HCT116 (cell line): ENCODE results near the gene PRSS53.

ENCODE experiments used
- CEBPB ChIP-seq: IDR thresholded peaks from 2 replicates; pipeline ENCODE4 v1.6.1; 2012; ENCODE audit warnings: low read depth
- EGR1 ChIP-seq: IDR thresholded peaks from 2 replicates; pipeline ENCODE4 v1.6.1; 2012; ENCODE audit warnings: low read depth
- EZH2 ChIP-seq: fragments of 200-600 bp; sonication (generic); IDR thresholded peaks from 2 replicates; pipeline ENCODE4 v1.6.1; 2017; ENCODE audit warnings: antibody characterized with exemption, mixed run types
- EZH2phosphoT487 ChIP-seq: fragments of 200-600 bp; IDR thresholded peaks from 2 replicates; pipeline ENCODE4 v1.6.1; 2018; ENCODE audit warnings: antibody characterized with exemption, borderline replicate concordance
- JUND ChIP-seq: IDR thresholded peaks from 2 replicates; pipeline ENCODE4 v1.6.1; 2012
- POLR2A ChIP-seq: IDR thresholded peaks from 2 replicates; pipeline ENCODE4 v1.7.0; 2011; ENCODE audit warnings: borderline replicate concordance; ENCODE audit not compliant: insufficient read depth, insufficient read length; ENCODE audit errors: extremely low read depth
- POLR2AphosphoS5 ChIP-seq: IDR thresholded peaks from 2 replicates; pipeline ENCODE4 v1.6.1; 2011; ENCODE audit warnings: mild to moderate bottlenecking, low read depth, low read length, moderate library complexity
- RAD21 ChIP-seq: IDR thresholded peaks from 2 replicates; pipeline ENCODE4 v1.6.1; 2012; ENCODE audit warnings: low read depth, mild to moderate bottlenecking
- SRF ChIP-seq: IDR thresholded peaks from 2 replicates; pipeline ENCODE4 v1.6.1; 2012; ENCODE audit warnings: low read depth
- TCF7L2 ChIP-seq: IDR thresholded peaks from 2 replicates; pipeline ENCODE4 v1.7.0; 2011; ENCODE audit warnings: borderline replicate concordance, inconsistent platforms; ENCODE audit not compliant: insufficient read depth, insufficient read length; ENCODE audit errors: extremely low read depth
- YY1 ChIP-seq: IDR thresholded peaks from 2 replicates; pipeline ENCODE4 v1.6.1; 2011; ENCODE audit warnings: low read length, low read depth, moderate library complexity, mild to moderate bottlenecking; ENCODE audit not compliant: insufficient replicate concordance; ENCODE audit errors: extremely low read depth
- ZFX ChIP-seq: fragments of 450-650 bp; IDR thresholded peaks from 2 replicates; pipeline ENCODE4 v1.6.1; 2017
- TF ChIP-seq, protein P1 (sequence below), 3 experiments: fragments of 200-600 bp in 1 of 3; sonication (generic) in 1 of 3; IDR thresholded peaks in 2 of 3; conservative IDR thresholded peaks in 1 of 3; 2 replicates each; pipeline ENCODE4 v1.5.1; 2012 to 2017; ENCODE audit warnings: low read depth in 2 of 3, low read length in 2 of 3, antibody characterized with exemption in 1 of 3, borderline replicate concordance in 1 of 3, control low read depth in 1 of 3, mild to moderate bottlenecking in 1 of 3, mixed read lengths in 1 of 3, mixed run types in 1 of 3, moderate library complexity in 1 of 3; ENCODE audit not compliant: insufficient read depth in 1 of 3
- TF ChIP-seq, protein P2 (sequence below): IDR thresholded peaks from 2 replicates; pipeline ENCODE4 v1.6.1; 2012; ENCODE audit warnings: low read depth

DNA sequence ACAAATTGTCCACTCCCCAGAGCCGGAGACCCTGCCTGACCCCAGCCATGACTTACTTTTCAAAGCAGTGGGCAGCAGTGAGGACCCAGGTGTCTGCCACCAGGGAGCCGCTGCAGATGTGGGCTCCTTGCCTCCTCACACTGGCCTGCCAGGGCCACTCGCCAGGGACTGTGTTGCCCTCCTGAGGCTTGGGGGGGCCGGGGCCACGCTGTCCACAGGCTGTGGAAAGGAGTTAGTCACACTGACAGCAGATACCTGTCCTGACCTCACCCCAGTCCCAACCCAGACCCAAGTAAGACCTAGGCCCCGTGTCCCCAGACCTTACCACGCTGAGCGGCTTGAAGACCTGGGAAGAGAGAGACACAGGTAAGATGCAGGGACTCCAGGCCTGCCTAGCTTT lies 1.3 kb downstream of the PRSS53 start:
- TF ChIP-seq POLR2AphosphoS5, result no peak
- TF ChIP-seq EZH2phosphoT487, result no peak
- TF ChIP-seq, protein P1, sequence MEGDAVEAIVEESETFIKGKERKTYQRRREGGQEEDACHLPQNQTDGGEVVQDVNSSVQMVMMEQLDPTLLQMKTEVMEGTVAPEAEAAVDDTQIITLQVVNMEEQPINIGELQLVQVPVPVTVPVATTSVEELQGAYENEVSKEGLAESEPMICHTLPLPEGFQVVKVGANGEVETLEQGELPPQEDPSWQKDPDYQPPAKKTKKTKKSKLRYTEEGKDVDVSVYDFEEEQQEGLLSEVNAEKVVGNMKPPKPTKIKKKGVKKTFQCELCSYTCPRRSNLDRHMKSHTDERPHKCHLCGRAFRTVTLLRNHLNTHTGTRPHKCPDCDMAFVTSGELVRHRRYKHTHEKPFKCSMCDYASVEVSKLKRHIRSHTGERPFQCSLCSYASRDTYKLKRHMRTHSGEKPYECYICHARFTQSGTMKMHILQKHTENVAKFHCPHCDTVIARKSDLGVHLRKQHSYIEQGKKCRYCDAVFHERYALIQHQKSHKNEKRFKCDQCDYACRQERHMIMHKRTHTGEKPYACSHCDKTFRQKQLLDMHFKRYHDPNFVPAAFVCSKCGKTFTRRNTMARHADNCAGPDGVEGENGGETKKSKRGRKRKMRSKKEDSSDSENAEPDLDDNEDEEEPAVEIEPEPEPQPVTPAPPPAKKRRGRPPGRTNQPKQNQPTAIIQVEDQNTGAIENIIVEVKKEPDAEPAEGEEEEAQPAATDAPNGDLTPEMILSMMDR (IDR thresholded peaks at IDR 0.05 in 2 of 3, conservative IDR thresholded peaks at IDR 0.05 in 1 of 3; ENCODE audit: borderline replicate concordance in 1 of 3, insufficient read depth in 1 of 3, low read depth in 2 of 3, low read length in 2 of 3), result no peak
- TF ChIP-seq EGR1, result no peak
- TF ChIP-seq, protein P2, sequence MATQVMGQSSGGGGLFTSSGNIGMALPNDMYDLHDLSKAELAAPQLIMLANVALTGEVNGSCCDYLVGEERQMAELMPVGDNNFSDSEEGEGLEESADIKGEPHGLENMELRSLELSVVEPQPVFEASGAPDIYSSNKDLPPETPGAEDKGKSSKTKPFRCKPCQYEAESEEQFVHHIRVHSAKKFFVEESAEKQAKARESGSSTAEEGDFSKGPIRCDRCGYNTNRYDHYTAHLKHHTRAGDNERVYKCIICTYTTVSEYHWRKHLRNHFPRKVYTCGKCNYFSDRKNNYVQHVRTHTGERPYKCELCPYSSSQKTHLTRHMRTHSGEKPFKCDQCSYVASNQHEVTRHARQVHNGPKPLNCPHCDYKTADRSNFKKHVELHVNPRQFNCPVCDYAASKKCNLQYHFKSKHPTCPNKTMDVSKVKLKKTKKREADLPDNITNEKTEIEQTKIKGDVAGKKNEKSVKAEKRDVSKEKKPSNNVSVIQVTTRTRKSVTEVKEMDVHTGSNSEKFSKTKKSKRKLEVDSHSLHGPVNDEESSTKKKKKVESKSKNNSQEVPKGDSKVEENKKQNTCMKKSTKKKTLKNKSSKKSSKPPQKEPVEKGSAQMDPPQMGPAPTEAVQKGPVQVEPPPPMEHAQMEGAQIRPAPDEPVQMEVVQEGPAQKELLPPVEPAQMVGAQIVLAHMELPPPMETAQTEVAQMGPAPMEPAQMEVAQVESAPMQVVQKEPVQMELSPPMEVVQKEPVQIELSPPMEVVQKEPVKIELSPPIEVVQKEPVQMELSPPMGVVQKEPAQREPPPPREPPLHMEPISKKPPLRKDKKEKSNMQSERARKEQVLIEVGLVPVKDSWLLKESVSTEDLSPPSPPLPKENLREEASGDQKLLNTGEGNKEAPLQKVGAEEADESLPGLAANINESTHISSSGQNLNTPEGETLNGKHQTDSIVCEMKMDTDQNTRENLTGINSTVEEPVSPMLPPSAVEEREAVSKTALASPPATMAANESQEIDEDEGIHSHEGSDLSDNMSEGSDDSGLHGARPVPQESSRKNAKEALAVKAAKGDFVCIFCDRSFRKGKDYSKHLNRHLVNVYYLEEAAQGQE, result no peak
- TF ChIP-seq ZFX, result no peak
- no peak for TF ChIP-seq POLR2A
- no peak for TF ChIP-seq YY1
- TF ChIP-seq TCF7L2, result no peak
- no peak for TF ChIP-seq JUND
- no peak for TF ChIP-seq RAD21
- TF ChIP-seq EZH2, result no peak
- TF ChIP-seq CEBPB, result no peak
- TF ChIP-seq SRF, result no peak
